A549 (cell line): ENCODE data around the gene TXNDC8.

Experiments used
- RCOR1 ChIP-seq: fragments of 150-350 bp; IDR thresholded peaks from 2 replicates; pipeline ENCODE4 v1.6.1; 2014; ENCODE audit warnings: antibody characterized with exemption, low read length, low read depth
- TF ChIP-seq, protein P1 (sequence below): fragments of >200 bp; sonication (Bioruptor Twin); formaldehyde crosslinking; IDR thresholded peaks from 3 replicates; pipeline ENCODE4 v1.5.1; 2016

DNA sequence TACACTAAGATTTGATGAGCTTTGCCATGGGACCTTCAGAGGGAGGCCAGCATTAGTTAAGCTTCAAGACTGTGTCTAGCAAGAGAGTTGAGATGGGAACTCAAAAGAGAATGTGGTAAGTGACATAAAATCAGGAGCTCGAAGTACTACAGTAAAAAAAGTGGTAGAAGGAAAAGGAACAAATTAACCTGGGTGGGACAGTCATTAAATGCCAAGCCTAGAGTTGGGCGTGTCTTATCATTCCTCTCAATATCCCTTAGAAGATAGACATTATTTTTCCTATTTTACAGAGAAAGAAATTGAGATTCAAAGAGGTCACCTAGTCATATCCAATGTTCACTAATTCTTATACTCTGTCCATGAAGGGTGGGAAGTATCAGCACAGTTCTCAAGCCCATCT, 78.1 kb downstream of the TXNDC8 start:
- no peak for TF ChIP-seq RCOR1
- TF ChIP-seq, protein P1, sequence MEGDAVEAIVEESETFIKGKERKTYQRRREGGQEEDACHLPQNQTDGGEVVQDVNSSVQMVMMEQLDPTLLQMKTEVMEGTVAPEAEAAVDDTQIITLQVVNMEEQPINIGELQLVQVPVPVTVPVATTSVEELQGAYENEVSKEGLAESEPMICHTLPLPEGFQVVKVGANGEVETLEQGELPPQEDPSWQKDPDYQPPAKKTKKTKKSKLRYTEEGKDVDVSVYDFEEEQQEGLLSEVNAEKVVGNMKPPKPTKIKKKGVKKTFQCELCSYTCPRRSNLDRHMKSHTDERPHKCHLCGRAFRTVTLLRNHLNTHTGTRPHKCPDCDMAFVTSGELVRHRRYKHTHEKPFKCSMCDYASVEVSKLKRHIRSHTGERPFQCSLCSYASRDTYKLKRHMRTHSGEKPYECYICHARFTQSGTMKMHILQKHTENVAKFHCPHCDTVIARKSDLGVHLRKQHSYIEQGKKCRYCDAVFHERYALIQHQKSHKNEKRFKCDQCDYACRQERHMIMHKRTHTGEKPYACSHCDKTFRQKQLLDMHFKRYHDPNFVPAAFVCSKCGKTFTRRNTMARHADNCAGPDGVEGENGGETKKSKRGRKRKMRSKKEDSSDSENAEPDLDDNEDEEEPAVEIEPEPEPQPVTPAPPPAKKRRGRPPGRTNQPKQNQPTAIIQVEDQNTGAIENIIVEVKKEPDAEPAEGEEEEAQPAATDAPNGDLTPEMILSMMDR: no peak
